Inflammatory macrophage treated with lipopolysaccharide for 1 hour (primary cell): ENCODE measurements around the gene COG7.
A peak's percentile ranks its signal among the peaks of the same experiment; 100 is the strongest.
"Not testable (repeated sequence)": the region's sequence is repeated elsewhere in the genome, so short reads cannot be mapped to it uniquely, and the experiment has no call there.

Source experiments
- DNase-seq, 2 donors: peaks; one replicate each; pipeline ENCODE4 v3.0.0-alpha.2; 2020 to 2022

Gene COG7

DNA sequence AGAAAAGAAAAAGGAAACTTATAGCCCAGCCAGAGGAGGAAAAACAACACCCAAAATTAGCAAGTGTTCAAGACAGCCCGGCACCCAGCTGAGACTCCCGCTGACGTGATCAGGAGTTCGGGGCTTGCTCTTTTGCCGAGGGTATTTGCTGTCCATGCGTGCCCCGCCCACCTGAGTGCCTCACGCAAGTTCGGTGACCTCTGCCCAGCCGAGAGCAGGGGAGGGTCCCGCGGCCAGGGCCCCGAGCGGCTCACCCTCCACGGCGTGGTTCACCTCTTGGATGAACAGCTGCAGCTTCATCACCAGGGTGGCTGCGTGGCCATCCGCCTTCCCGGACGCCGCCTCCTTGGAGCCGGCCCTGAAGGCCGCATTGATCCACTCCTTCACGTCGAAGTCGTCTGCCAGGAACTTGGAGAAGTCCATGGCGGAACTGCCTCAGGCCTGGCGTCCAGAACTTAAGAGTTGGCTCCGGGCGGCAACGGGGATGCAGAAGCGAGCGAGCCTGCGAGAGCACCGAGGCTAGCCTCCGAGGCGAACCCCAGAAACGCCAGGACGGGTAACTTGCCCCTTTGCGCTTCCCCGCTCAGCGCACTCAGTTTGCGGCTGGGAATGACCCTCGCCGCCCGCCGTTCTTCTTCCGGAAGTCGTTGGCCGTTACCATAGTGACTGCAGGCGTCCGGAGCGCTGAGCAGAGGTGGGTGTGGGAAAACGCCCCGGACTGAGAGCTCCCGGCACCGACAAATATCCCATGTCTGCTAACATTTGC lies at the start of gene COG7:
COG7 (minus strand) TSS at position 618 of the 766 bp plus-strand sequence; CDS start at position 423, 195 bp downstream.
- DNase-seq, result peak; percentile 79 to 88

DNA sequence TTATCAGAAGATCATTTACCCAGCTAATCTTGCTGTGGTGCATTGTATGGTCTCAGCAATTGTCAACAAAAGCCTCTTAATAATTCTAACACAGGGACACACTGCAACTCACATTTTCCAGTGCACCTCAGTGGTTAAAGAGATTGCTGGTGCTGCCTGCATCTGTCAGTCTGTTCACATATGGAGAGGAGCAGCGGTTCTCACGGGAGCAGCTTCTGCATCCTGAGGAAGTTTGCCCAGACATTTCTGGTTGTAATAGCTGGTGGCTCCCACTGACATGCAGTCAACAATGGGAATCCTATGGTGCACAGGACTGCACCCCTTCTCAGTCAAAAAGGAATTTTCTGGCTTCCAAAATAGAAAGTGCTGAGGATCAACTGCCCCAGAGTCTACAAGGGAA lies 49.5 kb upstream of the COG7 start:
- no peak for DNase-seq

DNA sequence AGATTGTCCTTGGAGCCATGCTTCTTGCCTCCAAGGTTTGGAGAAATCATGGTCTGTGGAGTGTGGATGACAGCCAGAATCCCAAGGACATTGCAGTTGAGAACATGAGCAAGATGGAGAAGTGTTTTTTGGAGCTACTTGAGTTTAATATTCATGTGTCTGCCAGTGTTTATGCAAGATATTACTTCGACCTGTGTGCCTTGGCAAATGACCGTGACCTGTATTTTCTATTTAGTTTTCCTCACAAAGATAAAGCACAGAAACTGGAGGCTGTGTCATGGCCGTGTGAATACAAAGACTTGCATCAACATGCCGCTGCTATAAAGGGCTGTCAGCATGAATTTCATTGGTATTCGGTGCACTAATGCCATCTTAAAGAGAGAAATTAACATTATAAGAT lies 48.3 kb upstream of the COG7 start:
- no peak for DNase-seq

DNA sequence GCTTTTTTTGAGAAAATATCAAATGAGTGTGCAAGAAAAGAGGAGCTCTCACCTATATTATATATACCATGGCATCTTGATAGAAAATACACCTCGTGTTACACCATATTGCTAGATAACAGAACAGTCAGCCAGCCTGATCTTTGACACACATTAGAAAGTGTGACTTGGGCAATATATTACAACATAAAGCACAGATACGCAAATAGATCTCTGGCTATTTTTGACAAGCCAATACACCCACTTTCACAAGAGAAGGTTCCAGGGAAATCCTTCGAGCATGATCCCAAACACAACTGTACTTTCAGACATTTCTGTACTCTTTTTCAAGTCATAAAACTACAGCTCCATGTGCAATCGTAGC lies 47.9 kb upstream of the COG7 start:
- peak; percentile 80 to 86 for DNase-seq

DNA sequence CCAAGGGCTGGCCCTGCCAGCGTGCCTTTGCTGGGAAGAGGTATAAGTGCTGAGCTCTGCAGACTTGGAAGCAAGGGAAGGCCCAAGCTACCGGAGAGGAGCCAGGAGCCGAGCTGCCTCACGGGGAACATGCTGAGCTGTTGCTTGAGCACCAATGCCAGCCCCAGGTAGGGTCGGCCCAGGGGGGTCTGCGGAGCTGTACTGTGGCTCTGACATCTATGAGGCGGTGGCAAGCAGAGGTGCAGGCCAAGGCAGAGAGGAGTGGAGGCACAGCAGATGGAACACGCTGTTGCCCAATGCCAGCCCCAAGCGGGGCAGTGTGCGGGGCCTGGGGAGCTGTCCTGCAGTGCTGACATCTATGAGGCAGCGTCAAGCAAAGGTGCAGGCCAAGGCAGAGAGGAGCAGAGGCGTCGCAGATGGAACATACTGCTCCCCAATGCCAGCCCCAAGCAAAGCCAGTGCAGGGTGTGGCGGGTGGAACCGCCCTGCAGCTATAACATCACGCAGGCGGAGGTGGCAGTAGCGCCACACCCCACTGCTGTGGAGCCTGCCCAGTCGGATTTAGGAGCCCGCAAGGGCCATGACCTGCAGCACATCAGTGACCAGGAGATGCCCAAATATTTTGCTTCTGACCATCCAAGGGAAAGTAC lies 47.3 kb upstream of the COG7 start:
- DNase-seq, result no peak

DNA sequence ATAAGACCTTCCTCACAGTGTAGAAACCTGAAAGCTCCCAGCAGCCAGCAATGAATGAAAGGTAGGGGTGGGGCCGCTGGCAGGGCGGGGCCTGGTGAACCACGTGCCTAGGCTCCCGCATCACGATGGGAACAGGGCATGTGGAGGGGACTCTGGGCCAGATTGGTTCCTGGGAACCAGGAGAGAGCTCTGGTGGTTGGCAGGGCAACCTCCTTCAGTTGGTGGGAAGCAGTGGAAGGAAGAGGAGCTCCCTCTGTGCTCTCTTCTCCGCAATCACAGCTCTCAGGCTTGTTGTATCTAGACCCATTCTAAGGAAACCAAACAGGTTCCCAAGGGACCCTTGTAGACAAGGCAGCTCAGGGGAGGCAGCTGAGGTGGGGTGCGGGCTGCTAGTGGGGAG lies 46.8 kb upstream of the COG7 start:
- DNase-seq, result no peak

DNA sequence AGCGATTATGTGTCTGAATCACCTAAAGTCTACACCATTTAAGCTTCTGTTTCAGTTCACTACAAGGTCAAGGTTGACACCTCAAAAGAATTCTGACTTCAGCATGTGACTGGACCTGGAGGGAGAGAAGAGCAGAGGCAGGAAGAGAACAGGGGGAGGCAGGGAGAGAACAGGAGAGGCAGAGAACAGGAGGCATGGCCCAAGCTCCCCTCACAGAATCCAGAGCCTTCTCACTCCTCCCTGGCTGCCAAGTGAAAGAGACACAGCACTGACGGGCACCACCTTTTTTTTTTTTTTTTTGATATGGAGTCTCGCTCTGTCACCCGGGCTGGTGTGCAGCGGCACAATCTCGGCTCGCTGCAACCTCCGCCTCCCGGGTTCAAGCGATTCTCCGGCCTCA lies 45.9 kb upstream of the COG7 start:
- no peak for DNase-seq

DNA sequence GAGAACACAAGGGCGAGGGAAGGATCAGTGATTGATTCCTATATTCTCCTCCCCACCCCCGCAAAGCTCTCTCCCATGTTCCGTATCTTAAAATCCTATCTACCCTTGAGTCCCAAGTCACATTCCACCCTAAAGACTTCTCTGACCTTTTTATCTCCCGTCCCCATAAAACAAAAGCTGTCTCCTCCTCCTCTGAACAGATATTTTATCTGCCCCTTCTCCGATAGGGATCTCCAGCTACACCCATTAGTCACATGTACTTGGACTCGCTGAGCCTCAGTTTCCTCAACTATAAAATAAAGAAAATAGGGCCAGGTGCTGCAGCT lies 44.5 kb upstream of the COG7 start:
- no peak for DNase-seq

DNA sequence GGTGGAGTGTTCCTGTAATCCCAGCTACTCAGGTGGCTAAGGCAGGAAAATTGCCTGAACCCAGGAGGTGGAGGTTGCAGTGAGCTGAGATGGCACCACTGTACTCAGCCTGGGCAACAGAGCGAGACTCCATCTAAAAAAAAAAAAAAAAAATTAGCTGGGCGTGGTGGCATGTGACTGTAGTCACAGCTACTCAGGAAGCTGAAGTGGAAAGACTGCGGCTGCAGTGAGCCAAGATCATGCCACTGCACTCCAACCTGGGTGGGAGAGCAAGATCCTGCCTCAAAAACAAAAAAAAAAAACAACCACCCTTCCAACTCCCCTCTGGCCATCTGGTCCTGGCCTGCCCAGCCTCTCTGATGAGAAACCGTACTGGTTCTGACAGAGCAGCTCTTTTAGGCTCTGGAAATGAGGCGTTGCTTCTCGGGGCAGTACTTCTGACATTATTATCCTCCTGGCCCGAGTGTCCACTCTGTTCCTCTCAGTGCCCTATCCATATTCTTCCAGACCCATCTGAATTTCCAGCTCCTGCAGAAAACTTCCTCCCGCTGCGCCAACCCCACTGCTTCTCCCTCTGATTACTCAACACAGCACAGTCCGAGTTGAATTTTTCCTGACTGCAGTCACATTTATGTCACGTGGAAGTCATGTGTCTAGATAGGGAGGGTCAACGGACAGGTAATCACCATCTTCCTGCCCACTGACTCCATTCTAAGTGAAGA lies 44.0 kb upstream of the COG7 start:
- DNase-seq, result peak in 1 of 2 donors; percentile 31

DNA sequence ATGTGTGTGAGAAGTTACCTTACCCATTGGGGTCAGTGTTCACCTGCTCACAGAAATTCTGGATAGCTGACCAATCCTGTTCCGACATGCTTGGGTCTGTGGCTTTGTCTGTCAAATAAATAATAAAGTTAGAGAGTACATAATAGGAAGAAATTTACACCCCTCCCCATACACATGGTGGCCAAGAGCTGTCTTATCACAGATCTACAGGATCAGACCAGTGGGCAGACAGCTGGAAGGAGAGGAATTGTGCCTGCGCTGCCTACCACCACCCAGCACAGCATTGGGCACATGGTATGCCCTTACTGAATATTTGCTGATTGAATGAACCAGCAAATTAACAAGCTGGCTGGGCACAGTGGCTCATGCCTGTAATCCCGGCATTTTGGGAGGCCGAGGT lies 42.7 kb upstream of the COG7 start:
- no peak for DNase-seq

DNA sequence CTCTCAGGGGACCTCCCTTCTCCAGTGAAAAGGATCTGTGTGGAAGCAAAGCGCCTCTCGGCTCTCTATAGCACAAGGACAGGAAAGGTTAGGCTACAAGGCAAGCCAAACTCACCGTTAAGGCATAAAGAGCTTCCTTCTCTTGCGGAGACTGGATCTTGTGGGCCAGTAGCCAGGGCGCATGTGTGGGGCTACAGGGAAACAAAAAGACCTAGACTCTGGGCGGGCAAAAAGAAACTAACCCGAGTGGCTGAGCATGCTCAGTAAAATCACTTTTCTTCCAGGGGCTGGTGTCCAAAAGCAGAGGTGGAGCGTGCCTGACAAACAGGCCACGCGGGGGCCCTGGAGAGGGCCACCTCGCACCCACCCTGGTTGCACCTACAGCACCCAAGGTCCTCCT lies 41.2 kb upstream of the COG7 start:
- DNase-seq, result no peak

DNA sequence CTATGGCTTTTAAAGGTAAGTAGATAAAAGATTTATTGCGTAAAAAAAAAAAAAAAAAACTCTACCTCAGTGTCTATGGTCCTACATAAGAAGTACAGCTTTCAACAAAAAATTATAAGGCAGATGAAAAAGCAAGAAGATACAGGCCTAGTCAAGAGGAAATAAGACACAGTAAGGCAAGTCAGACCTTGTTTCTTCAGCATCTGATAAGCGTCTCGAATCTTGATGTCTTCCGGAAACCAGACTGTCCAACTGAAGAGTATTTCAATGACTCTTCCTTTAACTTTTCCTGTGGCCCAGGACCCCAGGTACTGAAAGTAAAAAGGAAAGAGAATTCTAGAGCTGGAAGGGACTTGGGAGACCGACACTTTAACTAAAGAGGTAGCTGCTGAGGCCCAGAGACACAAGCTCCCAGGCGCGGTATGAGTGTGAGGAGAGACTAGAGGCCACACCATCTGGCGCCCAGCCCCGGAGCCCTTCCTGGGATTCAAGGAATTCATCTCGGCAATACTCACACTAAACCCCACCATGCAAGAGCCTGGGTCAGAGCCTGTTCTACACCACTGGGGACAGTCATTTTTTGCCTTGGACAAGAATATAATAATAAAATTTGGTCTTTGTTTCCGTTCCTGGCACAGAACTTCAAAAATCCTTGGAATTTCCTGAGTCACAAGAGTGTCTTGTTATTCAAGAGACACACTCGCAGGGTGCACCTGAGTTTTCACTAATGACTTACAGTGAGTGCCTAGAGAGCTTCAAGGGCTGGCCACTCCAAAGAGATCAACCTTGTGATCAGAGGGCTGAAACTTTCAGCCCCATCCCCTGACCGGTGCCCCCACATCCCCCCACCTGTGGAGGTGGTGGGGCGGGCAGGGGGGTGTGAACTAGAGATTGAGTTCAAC lies 38.8 kb upstream of the COG7 start:
- no peak for DNase-seq

DNA sequence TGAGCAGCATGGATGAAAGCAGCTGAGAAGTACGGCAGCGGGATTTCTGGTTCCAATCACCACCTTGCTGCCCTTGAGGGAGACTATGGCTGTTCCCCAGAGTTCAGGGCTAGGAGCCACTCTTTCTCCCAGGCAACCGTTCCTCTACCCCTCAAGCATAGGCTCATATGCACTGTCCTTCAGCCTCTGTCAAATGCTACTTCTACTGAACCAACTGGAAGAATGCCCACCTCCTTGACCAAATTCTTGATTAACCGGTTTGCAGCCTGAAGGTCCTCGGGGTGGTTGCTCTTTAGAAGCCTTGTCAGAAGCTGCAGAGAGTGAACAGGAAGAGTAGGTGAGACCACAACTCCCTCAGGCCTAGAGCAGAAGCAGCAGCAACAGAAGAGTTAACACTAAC lies 33.5 kb upstream of the COG7 start:
- no peak for DNase-seq

DNA sequence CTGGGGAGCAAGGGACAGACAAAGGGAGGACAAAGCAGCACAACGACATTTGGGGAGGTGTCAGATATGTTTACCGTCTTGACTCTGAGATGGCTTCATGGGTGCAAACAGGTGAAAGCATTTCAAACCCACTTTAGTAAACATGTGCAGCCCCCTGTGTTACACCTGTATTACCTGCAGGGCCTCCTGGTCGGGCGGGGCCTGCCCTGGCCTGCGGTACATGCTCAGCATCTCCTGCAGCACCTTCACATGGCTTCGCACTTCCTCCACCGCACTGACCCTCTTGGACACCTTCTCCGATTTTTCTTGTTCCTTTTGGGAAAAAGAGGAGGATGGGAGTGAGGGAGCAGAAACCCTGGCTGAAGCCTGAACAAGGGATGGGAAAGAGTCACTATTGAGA lies 32.9 kb upstream of the COG7 start:
- no peak for DNase-seq

DNA sequence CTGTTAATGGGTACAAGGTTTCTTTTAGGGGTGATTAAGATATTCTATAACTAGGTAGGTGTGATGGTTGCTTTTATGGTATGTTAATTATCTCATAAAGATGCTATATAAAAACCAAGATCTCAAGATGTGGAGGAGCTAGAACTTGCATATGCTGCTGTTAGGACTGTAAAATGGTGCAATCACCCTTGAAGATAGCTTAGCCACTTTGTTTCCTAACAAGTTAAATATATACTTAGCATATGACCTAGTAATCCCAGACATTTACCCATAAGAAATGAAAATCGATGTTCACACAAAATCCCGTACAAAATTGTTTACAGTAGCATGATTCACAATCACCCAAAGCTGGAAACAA lies 32.2 kb upstream of the COG7 start:
- DNase-seq, result no peak

DNA sequence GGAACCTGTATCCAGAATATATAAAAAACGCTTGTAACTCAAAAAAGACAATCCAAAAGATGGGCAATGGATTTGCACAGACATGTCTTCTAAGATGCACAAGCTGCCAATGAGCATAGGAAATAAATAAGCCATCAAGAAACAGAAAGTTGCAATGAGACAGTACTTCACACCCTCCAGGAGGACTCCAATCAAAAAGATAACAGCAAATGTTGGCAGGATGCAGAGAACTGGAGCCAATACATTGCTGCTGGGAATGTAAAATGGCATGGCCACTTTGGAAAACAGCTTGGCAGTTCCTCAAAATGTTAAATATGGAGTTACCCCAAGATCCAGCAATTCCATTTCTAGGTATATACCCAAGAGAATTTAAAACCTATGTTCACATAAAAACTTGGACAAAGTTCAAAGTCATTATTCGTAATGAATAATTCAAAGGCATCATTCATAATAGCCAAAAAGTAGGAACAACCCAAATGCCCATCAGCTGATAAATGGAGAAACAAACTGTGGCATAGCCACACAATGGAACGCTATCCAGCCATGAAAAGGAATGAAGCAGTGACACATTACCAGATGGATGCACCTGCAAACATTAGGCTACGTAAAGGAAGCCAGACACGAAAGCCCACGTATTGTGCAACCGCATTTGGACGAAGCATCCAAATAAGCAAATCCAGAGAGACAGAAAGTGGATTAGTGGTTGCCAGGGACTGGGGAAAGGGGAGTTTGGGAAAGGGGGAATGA lies 31.7 kb upstream of the COG7 start:
- DNase-seq, result no peak

DNA sequence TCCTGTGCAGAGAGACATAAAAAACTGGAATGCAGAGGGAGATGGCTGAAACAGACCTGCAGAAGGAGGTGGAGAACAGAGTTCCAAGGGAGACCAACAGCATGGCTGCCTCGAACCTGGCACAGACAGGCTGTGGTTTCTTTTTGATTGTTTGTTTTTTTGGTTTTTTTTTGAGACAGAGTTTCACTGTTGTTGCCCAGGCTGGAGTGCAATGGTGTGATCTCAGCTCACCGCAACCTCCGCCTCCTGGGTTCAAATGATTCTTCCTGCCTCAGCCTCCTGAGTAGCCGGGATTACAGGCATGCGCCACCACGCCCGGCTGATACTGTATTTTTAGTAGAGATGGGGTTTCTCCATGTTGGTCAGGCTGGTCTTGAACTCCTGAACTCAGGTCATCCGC lies 30.5 kb upstream of the COG7 start:
- DNase-seq, result not testable (repeated sequence)

DNA sequence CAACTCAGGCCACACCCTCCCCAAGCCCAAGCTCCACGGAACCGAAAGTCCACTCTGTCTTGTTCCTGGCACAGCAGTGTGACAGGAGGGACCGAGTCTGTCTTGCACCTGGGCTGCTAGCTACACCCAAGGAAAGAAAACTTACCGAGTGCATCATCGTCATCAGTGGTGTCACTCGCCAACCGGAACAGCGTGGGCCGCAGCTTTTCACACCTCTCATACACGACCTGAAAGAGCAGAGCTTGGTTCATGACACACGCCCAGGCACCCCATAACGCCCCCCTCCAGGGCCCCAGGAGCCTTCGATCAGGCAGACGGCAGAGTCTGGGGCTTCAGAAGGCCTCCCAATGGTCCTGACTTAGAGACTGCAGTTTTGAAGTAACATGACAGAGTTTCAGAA lies 29.8 kb upstream of the COG7 start:
- no peak for DNase-seq

DNA sequence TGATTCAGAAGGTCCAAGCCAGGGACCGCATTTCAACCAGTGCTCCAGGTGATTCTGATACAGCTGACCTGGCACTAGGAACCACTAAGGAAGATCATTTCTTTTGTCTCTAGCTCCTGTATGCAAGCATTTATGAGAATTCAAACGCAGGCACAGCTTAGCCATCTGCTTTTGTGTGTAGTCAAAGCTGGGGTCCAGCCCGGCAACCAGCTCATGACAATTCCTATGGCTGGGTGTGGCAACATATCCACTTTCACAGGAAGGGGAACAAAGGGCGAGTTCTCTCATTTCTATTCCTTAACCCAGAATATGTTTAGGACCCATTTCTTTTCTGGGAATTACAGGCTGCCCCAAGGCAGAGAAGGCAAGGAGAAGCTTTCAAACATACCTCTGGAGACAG lies 27.3 kb upstream of the COG7 start:
- no peak for DNase-seq

DNA sequence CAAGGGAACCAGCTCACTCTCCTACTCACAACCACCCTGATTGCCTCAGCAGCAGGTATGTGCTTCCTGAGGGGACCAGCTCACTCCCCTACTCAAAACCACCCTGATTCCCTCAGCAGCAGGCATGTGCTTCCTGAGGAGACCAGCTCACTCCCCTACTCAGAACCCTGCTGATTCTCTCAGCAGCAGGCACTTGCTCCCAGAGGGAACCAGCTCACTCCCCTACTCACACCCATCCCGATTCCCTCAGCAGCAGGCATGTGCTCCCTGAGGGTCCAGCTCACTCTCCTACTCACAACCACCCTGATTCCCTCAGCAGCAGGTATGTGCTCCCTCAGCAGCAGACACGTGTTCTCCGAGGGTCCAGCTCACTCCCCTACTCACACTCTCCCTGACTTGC lies 26.1 kb upstream of the COG7 start:
- no peak for DNase-seq

DNA sequence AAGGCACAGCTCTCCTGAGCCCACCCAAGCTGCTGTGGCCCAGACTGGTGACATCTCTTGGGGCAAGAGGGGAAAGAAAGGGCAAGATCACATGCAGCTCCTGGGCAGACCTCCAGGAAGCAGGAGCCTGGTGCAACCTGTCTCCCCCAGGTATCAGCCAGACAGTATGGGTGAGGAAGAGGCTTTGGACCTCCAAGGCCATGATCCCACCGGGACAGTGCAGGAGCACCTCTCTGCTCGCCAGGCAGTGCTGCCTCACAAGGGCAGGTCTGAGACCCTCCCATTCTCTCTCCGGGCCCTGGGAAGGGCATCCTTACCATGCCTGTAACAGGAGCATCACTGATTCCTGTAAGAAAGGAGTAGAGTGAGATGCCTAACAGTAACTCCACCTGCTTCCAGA lies 25.6 kb upstream of the COG7 start:
- no peak for DNase-seq

DNA sequence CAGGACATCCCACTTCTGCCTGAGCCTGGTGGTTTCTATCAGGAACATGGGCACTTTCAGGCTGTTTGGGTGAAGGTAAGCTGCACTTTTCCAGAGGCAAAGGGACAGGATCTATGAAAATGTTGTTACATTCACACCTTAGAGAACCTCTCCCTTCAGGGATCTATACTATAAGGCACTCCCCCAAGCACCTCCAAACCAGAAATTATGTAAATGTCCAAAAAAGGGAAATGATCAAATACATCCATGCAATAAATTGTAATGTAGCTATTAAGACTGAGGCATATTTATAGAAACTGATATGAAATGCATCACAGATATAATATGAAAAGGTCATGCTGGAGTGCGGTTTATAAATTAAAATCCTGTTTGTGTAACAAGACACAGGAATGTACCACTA lies 23.3 kb upstream of the COG7 start:
- DNase-seq, result no peak

DNA sequence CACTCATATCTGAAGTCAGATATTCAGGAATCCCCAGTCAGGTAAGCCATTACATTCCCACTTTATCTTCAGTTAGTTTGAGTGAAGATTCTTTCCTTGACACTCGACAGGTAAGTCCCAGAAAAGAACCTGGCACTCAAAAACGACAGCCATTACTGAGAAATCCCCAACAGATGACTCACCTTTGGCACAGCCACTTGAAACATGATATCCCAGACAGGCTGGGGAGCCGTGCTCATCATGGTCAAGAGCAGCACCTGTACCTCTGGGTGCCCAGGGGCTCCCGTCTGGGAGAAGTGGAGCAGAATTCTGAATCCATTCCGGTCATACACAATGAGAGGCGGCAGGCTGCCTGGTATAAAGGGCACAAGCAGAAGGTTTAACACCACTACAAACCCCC lies 16.8 kb upstream of the COG7 start:
- DNase-seq, result no peak
